ENCODE measurements around the gene TMEM150C. TPM values are rescaled to one million over a fixed set of nuclear protein-coding genes. Genes with fewer than 3 reads are reported as not detected.

TMEM150C gene
- total RNA-seq, 1 experiment from 2014 or later = 1.8 TPM

DNA sequence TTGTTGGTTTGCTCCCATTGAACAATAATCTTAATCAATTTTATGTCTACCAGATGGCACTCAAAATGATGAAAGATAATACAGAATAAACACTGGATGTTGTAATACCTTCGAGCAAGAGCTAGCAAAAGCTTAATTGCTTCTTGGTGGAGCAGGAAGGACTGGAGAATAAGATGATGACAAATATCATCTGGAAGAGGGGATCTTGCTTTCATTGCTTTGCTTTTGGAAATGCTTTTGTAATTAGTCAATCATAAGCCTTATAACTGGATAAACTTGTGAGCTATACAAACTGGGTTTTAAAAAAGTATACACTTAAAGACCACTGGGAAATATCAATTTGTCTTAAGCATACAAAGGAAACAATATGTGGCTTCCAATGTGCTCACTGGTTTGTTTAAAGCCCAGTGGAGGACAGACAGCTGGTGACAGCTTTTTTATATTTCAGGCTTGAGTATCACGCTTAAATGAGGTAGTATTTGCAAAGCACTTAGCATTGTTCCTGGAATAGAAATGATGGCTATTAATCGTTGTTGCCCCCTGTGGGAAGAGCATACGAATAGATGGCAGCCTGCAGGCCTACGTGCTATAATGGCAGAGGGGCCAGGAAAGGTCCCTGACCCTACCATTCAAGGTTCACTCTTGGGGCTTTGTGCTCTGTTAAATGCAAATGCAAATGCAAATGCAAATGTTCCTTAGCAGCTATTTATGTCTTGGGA, 61.2 kb downstream of the TMEM150C start:
- H3K27me3 ChIP-seq (ENCODE audit: control insufficient read depth, insufficient read depth, low read length) = no peaks in the 10 kb centered on the region
- H3K36me3 ChIP-seq (ENCODE audit: control insufficient read depth, insufficient read depth, low read length) = no peaks in the 10 kb centered on the region
- no peak overlapping the region for H3K27ac ChIP-seq (ENCODE audit: low read length)
- no peaks in the 10 kb centered on the region for H3K4me1 ChIP-seq (ENCODE audit: control insufficient read depth, insufficient read depth, low read length)
- no peaks in the 10 kb centered on the region for H3K9me3 ChIP-seq (ENCODE audit: control insufficient read depth, insufficient read depth, low read depth, low read length)
- TF ChIP-seq, protein P1, sequence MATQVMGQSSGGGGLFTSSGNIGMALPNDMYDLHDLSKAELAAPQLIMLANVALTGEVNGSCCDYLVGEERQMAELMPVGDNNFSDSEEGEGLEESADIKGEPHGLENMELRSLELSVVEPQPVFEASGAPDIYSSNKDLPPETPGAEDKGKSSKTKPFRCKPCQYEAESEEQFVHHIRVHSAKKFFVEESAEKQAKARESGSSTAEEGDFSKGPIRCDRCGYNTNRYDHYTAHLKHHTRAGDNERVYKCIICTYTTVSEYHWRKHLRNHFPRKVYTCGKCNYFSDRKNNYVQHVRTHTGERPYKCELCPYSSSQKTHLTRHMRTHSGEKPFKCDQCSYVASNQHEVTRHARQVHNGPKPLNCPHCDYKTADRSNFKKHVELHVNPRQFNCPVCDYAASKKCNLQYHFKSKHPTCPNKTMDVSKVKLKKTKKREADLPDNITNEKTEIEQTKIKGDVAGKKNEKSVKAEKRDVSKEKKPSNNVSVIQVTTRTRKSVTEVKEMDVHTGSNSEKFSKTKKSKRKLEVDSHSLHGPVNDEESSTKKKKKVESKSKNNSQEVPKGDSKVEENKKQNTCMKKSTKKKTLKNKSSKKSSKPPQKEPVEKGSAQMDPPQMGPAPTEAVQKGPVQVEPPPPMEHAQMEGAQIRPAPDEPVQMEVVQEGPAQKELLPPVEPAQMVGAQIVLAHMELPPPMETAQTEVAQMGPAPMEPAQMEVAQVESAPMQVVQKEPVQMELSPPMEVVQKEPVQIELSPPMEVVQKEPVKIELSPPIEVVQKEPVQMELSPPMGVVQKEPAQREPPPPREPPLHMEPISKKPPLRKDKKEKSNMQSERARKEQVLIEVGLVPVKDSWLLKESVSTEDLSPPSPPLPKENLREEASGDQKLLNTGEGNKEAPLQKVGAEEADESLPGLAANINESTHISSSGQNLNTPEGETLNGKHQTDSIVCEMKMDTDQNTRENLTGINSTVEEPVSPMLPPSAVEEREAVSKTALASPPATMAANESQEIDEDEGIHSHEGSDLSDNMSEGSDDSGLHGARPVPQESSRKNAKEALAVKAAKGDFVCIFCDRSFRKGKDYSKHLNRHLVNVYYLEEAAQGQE (IDR thresholded peaks at IDR 0.05; ENCODE audit: insufficient read depth in 1 of 2, low read depth in 2 of 2, low read length in 1 of 2) = no peak
- BruUV-seq (replicated peaks) = no TSS peak
- no peak for DNase-seq (ENCODE audit: low read depth, low spot score)
- in situ Hi-C loops (cut with HindIII; ENCODE audit: low pct_unique_long_range_greater_than_20kb, low sequenced_read_pairs) (no loop called here), intact Hi-C loops (cut with micrococcal nuclease; ENCODE audit: unreplicated experiment) (no loop called here)
- ChIA-PET POLR2A (no interaction called here), CTCF (no interaction called here)
- H3K4me3 ChIP-seq (ENCODE audit: low read depth in 2 of 2, low read length in 2 of 2) = no peak overlapping the region
- ATAC-seq = no peak

DNA sequence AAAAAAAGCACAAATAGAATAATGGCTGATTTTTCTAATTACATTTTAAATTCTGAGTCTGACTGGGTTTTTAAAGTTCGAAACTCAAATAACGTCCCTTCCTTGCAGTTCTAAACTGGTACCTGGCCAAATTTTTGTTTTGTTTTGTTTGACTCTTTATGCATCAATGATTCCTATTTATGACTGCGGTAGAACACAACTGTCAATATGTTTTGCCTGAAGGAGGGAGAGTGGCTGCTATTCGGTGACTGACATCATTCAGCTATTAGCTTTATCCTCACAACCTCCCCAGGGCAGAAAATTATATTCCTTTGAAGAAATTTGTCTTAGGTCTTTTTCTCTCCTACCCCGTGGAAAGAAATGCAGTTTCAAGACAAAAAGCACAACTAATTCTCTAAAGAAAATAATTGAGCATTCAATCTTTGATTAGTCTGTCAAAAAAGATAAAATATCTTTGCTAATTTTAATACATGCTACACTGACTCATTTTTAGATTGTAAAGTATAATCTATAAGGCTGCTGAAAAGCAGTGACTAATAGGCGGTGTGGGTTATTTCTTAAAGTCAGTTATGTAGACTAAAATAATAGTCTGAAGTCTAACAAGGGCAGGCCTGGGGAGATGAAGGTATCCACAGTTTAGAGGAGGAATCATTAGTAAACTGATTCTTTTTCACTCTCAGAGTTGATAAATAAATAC, 61.9 kb downstream of the TMEM150C start:
- BruUV-seq (replicated peaks) = no TSS peak
- Histone ChIP-seq H3K4me3 (ENCODE audit: low read depth in 2 of 2, low read length in 2 of 2) (no peak overlapping the region), H3K4me1 (ENCODE audit: control insufficient read depth, insufficient read depth, low read length) (no peaks in the 10 kb centered on the region), H3K27me3 (ENCODE audit: control insufficient read depth, insufficient read depth, low read length) (no peaks in the 10 kb centered on the region), H3K9me3 (ENCODE audit: control insufficient read depth, insufficient read depth, low read depth, low read length) (no peaks in the 10 kb centered on the region), H3K27ac (ENCODE audit: low read length) (no peak overlapping the region), H3K36me3 (ENCODE audit: control insufficient read depth, insufficient read depth, low read length) (no peaks in the 10 kb centered on the region)
- intact Hi-C loops (cut with micrococcal nuclease; ENCODE audit: unreplicated experiment) (no loop called here), in situ Hi-C loops (cut with HindIII; ENCODE audit: low pct_unique_long_range_greater_than_20kb, low sequenced_read_pairs) (no loop called here)
- ATAC-seq = no peak
- no peak for DNase-seq (ENCODE audit: low read depth, low spot score)
- no peak for TF ChIP-seq SIN3A (IDR thresholded peaks at IDR 0.05; ENCODE audit: borderline replicate concordance, insufficient read depth, low read depth, low read length)
- no peak for TF ChIP-seq TCF7L2 (IDR thresholded peaks at IDR 0.05; ENCODE audit: low read depth, low read length)
- TF ChIP-seq, protein P1 (IDR thresholded peaks at IDR 0.05; ENCODE audit: insufficient read depth in 1 of 2, low read depth in 2 of 2, low read length in 1 of 2) = no peak
- no peak for TF ChIP-seq POLR2AphosphoS5 (IDR thresholded peaks at IDR 0.05; ENCODE audit: low read depth, low read length)
- TF ChIP-seq, protein P2, sequence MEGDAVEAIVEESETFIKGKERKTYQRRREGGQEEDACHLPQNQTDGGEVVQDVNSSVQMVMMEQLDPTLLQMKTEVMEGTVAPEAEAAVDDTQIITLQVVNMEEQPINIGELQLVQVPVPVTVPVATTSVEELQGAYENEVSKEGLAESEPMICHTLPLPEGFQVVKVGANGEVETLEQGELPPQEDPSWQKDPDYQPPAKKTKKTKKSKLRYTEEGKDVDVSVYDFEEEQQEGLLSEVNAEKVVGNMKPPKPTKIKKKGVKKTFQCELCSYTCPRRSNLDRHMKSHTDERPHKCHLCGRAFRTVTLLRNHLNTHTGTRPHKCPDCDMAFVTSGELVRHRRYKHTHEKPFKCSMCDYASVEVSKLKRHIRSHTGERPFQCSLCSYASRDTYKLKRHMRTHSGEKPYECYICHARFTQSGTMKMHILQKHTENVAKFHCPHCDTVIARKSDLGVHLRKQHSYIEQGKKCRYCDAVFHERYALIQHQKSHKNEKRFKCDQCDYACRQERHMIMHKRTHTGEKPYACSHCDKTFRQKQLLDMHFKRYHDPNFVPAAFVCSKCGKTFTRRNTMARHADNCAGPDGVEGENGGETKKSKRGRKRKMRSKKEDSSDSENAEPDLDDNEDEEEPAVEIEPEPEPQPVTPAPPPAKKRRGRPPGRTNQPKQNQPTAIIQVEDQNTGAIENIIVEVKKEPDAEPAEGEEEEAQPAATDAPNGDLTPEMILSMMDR (IDR thresholded peaks at IDR 0.05) = no peak
- ChIA-PET POLR2A (no interaction called here), CTCF (no interaction called here)
